ENCODE results near the gene VTI1B. TPM values are rescaled to one million over a fixed set of nuclear protein-coding genes. Genes with fewer than 3 reads are reported as not detected.

VTI1B gene
- total RNA-seq, 1 donor from 2014 or later = 64.3 TPM

DNA sequence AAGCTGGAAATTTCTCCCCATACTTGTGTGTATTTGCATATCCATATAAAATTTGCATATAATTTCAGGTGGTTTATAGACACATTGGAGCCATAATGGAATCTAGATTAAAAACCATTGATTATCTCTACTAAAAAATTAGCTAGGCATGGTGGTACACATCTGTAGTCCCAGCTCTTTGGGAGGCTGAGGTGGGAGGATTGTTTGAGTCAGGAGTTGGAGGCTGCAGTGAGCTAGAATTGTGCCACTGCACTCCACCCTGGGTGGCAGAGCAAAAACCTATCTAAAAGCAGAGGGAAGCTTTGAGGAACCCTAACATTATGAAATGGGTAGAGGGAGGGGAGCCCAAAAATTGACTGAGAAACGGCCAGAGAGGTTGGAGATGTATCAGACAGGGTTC is 23.7 kb upstream of the VTI1B start:
- Histone ChIP-seq H3K4me3 (ENCODE audit: low read depth, low read length) (no peak overlapping the region), H3K36me3 (ENCODE audit: control insufficient read depth, insufficient read depth, low read length) (no peaks in the 10 kb centered on the region), H3K27me3 (ENCODE audit: control insufficient read depth, insufficient read depth, low read length) (no peaks in the 10 kb centered on the region)
- DNase-seq (ENCODE audit: low read depth) = no peak
- no peak for TF ChIP-seq CTCF (IDR thresholded peaks at IDR 0.05; ENCODE audit: insufficient read depth, low read length, poor library complexity, severe bottlenecking)

- H3K4me3 ChIP-seq (ENCODE audit: low read depth, low read length) = no peak overlapping the region
- no peaks in the 10 kb centered on the region for H3K27me3 ChIP-seq (ENCODE audit: control insufficient read depth, insufficient read depth, low read length)
- no peak for DNase-seq (ENCODE audit: low read depth)
- no peak for TF ChIP-seq CTCF (IDR thresholded peaks at IDR 0.05; ENCODE audit: insufficient read depth, low read length, poor library complexity, severe bottlenecking)
- H3K36me3 ChIP-seq (ENCODE audit: control insufficient read depth, insufficient read depth, low read length) = peaks cover 2% of the 10 kb centered on the region
These were observed 22.6 kb upstream of the VTI1B start for GRCh38 chr14:67697006-67697405.

DNA sequence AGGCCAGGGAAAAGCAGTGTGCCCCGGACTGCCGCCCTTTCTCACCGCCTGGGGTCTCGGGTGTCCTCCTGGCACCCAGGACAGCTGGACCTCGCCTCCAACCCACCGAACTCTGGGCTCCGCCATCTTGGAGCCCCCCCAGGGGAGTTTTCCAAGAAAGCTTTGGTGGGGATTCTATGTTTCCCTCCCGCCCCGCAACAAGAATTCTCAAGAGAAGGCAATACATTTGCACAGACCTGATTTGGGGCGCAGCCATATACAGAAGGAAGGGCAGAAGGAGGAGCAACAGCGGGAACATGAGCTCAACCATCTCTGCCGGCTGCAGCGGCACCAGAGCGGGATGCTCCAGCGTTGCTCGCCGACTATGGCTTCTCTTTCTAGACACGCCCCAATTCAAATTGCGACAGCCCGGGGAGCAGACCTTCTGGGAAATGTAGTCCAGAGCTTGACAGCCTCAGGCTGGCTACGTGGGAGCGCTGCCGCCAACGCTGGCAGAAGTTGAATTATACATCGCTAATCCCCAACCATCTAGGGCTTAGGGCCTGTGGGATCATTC is 21.0 kb upstream of the VTI1B start, which contains the start of gene RDH11:
TSS of gene RDH11 (minus strand) at position 371 of the 556 bp plus-strand sequence. CDS start at position 310, 61 bp downstream.
- no peak for TF ChIP-seq CTCF (IDR thresholded peaks at IDR 0.05; ENCODE audit: insufficient read depth, low read length, poor library complexity, severe bottlenecking)
- DNase-seq (ENCODE audit: low read depth) = peak; percentile 79
- no peaks in the 10 kb centered on the region for H3K27me3 ChIP-seq (ENCODE audit: control insufficient read depth, insufficient read depth, low read length)
- H3K4me3 ChIP-seq (ENCODE audit: low read depth, low read length) = peak within 1 kb of the TSS; percentile 95
- peaks cover 4% of the 10 kb centered on the region for H3K36me3 ChIP-seq (ENCODE audit: control insufficient read depth, insufficient read depth, low read length)

- H3K36me3 ChIP-seq (ENCODE audit: control insufficient read depth, insufficient read depth, low read length) = peaks cover 6% of the 10 kb centered on the region
- H3K27me3 ChIP-seq (ENCODE audit: control insufficient read depth, insufficient read depth, low read length) = no peaks in the 10 kb centered on the region
- peak; percentile 93 for DNase-seq (ENCODE audit: low read depth)
- H3K4me3 ChIP-seq (ENCODE audit: low read depth, low read length) = peak overlapping the region; percentile 95
- no peak for TF ChIP-seq CTCF (IDR thresholded peaks at IDR 0.05; ENCODE audit: insufficient read depth, low read length, poor library complexity, severe bottlenecking)
These were observed 20.5 kb upstream of the VTI1B start for GRCh38 chr14:67694791-67695393.

DNA sequence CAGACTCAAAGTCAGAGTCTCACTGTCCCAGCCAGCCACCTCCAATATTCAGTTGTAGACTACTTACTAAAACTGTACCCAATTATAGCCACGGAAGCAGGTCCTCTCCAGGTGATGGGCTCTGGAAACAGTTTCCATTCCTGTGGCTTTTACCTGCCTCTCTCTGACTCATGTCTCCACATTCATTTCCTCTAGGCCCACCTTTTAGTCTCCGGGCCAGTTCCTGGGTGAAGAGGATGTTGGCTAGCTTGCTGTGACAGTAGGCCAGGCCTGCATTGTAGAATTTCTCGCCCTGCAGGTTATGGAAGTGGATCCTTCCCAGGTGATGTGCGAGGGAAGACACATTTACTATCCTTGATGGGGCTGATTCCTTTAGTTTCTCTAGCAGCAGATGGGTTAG is 15.6 kb upstream of the VTI1B start:
- no peak for TF ChIP-seq CTCF (IDR thresholded peaks at IDR 0.05; ENCODE audit: insufficient read depth, low read length, poor library complexity, severe bottlenecking)
- peaks cover 9% of the 10 kb centered on the region for H3K36me3 ChIP-seq (ENCODE audit: control insufficient read depth, insufficient read depth, low read length)
- DNase-seq (ENCODE audit: low read depth) = no peak

GRCh38 chr14:67683842-67684241 is 9.4 kb upstream of the VTI1B start:
- Histone ChIP-seq H3K36me3 (ENCODE audit: control insufficient read depth, insufficient read depth, low read length) (peaks cover 3% of the 10 kb centered on the region), H3K27me3 (ENCODE audit: control insufficient read depth, insufficient read depth, low read length) (no peaks in the 10 kb centered on the region), H3K4me3 (ENCODE audit: low read depth, low read length) (no peak overlapping the region)
- no peak for TF ChIP-seq CTCF (IDR thresholded peaks at IDR 0.05; ENCODE audit: insufficient read depth, low read length, poor library complexity, severe bottlenecking)
- DNase-seq (ENCODE audit: low read depth) = no peak

More for the DNA sequence above, 15.6 kb upstream of the VTI1B start:
- H3K4me3 ChIP-seq (ENCODE audit: low read depth, low read length) = no peak overlapping the region
- no peaks in the 10 kb centered on the region for H3K27me3 ChIP-seq (ENCODE audit: control insufficient read depth, insufficient read depth, low read length)

Data from kidney epithelial cell (primary cell).